IPS-15b (cell line): ENCODE data around the gene SCAF1.

Experiments
- H3K27me3 ChIP-seq: one replicate; pipeline ENCODE4 v1.6.1; 2013; ENCODE audit warnings: low read length; ENCODE audit not compliant: control insufficient read depth, insufficient read depth
- H3K36me3 ChIP-seq: one replicate; pipeline ENCODE4 v1.6.1; 2013; ENCODE audit warnings: low read length; ENCODE audit not compliant: control insufficient read depth, insufficient read depth
- H3K4me1 ChIP-seq: one replicate; pipeline ENCODE4 v1.6.1; 2013; ENCODE audit warnings: mild to moderate bottlenecking, low read length; ENCODE audit not compliant: control insufficient read depth, insufficient read depth
- H3K4me3 ChIP-seq: one replicate; pipeline ENCODE4 v1.5.1; 2013; ENCODE audit warnings: low read depth, low read length
- H3K9ac ChIP-seq: one replicate; pipeline ENCODE4 v1.6.1; 2013; ENCODE audit warnings: low read depth, mild to moderate bottlenecking, low read length
- H3K9me3 ChIP-seq: one replicate; pipeline ENCODE4 v1.6.1; 2013; ENCODE audit warnings: mild to moderate bottlenecking, low read length; ENCODE audit not compliant: control insufficient read depth, insufficient read depth

SCAF1 gene

DNA sequence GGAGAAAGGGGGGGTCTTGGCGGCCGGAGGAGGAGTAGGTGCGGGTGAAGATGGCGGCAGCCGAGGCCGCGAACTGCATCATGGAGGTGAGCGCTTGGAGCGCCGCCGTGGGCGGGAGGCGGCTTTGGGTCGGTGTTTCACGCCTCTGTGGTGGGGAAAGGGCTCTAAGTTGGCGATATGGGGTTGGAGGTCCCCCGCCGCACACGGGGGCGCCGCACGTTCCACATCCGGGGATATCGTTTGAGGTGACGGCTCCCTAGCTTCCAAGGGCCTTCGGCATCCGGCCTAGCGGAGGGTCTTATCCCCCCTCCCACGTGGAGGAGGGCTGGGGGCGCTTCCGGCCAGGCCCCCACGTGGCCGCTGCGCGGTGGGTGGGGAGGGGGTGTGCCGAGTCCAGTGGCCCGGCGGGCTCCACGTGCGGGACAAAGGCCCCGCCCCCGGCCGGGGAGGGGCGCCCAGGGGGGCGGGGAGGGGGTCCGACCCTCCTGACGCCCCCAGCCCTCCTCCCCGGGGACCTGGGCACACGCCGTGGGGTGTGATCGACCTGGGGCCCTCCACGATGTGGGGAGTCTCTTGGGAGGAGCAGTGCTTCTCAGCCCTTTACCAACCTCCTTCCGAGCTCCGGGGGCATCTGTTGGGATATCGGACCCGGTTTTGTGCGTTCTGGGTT, 35.4 kb downstream of the SCAF1 start, which contains the start of gene PRMT1:
PRMT1 (plus strand) TSS at position 41 of the 670 bp plus-strand sequence; CDS start at position 51, 10 bp downstream.
- Histone ChIP-seq H3K4me3 (peak within 1 kb of the TSS; percentile 98), H3K27me3 (no peaks in the 10 kb centered on the region), H3K9me3 (no peaks in the 10 kb centered on the region), H3K36me3 (peaks cover 21% of the 10 kb centered on the region), H3K4me1 (peaks cover 7% of the 10 kb centered on the region), H3K9ac (peak within 1 kb of the TSS; percentile 100)

DNA sequence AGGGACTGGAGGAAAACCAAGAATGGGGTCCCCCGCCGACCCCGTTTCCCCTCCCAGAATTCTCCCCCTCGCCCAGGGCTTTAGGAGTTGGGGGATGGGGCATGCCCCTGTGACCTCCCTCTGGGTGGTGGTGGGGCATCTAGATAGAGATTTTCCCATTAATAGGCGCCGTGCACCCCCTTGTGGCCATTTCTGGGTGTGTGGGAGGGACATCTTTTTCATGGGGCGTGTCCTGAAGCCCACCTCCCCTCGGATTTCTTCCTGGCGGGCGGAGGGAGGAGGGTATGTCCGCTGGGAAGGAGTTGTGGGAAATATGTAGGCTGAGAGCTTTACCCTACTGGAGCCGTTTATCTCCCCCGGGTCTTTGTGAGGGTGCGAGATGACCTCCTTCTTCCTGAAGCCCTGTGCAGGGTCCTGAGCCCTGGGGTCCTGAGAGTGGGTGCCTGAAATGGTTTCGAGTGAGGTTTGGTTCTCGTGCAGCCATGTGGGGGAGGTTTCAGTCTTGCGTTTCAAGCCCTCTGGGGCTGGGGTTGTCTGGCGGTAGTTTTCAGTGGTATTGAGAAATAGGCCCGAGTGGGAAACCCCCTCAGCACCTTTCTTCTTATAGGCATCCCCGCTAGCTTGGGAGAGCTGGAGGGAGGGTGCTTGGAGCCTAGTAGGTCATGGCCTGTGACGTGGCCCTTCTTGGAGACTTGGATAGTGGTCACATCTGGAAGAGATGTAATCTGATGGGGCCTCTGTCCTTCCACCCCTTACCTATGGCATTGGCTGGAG, 36.1 kb downstream of the SCAF1 start:
- H3K4me1 ChIP-seq: peaks cover 7% of the 10 kb centered on the region
- H3K9ac ChIP-seq: peak overlapping the region; percentile 100
- peak overlapping the region; percentile 98 for H3K4me3 ChIP-seq
- H3K9me3 ChIP-seq: no peaks in the 10 kb centered on the region
- H3K36me3 ChIP-seq: peaks cover 26% of the 10 kb centered on the region
- no peaks in the 10 kb centered on the region for H3K27me3 ChIP-seq

DNA sequence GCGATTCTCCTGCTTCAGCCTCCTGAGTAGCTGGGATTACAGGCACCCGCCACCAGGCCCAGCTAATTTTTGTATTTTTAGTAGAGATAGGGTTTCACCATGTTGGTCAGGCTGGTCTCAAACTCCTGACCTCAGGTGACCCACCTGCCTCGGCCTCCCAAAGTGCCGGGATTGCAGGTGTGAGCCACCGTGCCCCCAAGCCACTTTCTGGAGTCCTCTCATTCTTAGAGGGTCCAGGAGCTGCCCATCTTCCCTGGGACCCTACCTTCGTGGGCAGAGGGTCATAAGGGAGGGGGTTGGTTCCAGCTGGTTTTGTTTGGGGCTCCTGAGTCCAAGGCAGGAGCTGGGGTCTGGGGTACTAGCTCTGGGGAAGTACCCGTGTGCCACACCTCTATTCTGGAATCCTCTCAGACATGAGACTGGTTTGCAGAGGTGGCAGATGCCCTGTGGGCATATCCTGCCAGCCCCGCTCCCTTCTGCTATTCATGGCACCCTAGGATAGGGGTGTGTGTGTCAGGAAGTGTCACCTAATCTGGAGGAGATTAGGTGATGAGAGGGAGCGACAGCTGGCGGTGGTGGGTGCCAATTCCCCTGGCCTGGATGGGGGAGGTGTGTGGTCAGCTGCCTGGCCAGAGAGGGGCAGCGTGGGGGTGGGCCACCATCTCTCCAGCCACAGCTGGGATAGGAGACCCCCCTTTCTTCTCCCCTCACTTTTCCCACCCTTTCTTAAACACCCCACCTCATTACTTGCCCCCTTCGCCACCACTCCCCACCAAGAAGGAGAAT, 37.2 kb downstream of the SCAF1 start:
- H3K27me3 ChIP-seq: no peaks in the 10 kb centered on the region
- H3K4me1 ChIP-seq: peaks cover 7% of the 10 kb centered on the region
- no peaks in the 10 kb centered on the region for H3K9me3 ChIP-seq
- H3K36me3 ChIP-seq: peaks cover 30% of the 10 kb centered on the region
- no peak overlapping the region for H3K9ac ChIP-seq
- no peak overlapping the region for H3K4me3 ChIP-seq

DNA sequence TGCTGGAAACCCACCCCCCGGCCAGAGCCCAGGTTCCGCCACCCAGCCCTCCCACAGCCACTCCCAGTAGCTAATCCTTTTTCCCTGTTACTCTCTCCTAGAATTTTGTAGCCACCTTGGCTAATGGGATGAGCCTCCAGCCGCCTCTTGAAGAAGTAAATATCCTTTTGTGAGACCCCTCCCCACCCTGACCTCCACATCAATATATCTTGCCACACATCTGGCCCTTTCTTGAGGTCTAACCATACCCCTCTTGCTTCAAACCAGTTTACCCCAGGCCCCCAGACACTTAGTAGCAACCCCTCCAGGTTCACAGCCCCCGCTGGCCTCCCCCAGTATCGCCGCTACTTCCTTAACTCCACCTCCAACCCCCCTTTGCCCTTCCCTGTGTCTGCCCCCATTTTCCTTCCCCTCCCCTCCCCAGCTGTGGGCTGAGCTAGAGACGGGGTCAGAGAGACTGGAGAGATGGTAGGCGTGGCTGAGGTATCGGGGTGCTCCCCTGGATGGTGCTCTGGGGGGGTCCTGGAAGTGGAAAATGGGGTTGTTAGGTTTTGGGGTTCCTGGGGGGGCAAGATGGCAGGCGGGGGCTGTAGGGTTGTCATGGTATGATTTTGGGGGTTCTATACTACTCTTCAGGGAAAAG, 37.9 kb downstream of the SCAF1 start:
- Histone ChIP-seq H3K4me1 (peaks cover 7% of the 10 kb centered on the region), H3K4me3 (peak overlapping the region; percentile 16), H3K9ac (no peak overlapping the region), H3K36me3 (peaks cover 34% of the 10 kb centered on the region), H3K27me3 (no peaks in the 10 kb centered on the region), H3K9me3 (no peaks in the 10 kb centered on the region)

- H3K9me3 ChIP-seq: no peaks in the 10 kb centered on the region
- no peak overlapping the region for H3K9ac ChIP-seq
- H3K36me3 ChIP-seq: peaks cover 42% of the 10 kb centered on the region
- peak overlapping the region; percentile 16 for H3K4me3 ChIP-seq
- no peaks in the 10 kb centered on the region for H3K27me3 ChIP-seq
- peaks cover 7% of the 10 kb centered on the region for H3K4me1 ChIP-seq
These were observed 38.7 kb downstream of the SCAF1 start for GRCh38 chr19:49680421-49681351.

DNA sequence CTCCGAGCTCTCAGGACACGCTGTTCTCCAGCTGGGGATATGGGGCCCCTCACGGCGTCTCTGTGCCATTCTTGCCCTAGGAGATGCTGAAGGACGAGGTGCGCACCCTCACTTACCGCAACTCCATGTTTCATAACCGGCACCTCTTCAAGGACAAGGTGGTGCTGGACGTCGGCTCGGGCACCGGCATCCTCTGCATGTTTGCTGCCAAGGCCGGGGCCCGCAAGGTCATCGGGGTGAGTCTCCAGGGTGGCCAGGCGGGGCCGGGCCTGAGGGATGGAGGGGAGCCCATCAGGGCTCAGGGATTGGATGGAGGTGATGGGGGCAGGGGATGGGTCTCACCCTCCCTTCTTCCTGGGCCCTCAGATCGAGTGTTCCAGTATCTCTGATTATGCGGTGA, 39.8 kb downstream of the SCAF1 start:
- H3K9me3 ChIP-seq: no peaks in the 10 kb centered on the region
- H3K4me1 ChIP-seq: peaks cover 7% of the 10 kb centered on the region
- no peaks in the 10 kb centered on the region for H3K27me3 ChIP-seq
- H3K36me3 ChIP-seq: peaks cover 51% of the 10 kb centered on the region
- H3K4me3 ChIP-seq: no peak overlapping the region
- H3K9ac ChIP-seq: no peak overlapping the region

DNA sequence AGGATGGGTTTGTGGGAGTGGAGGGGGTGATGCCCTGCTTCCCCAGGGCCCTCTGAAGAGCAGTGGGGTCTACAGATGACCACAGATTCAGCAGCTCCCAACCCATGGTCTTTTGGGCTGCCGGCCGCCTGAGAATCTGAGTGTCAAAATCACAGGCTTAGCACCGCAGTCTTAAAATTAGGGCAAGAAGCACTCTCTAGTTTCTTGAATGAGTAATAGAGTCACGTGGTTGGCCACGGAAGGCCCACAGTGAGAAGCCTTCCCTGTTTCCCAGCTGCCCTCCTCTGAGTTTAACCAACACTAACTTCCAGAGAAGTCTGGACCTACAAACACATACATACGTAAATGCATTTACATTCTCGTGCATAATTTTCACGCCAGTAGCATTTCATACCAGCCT, 40.3 kb downstream of the SCAF1 start:
- peaks cover 53% of the 10 kb centered on the region for H3K36me3 ChIP-seq
- H3K9ac ChIP-seq: no peak overlapping the region
- H3K27me3 ChIP-seq: no peaks in the 10 kb centered on the region
- peaks cover 7% of the 10 kb centered on the region for H3K4me1 ChIP-seq
- no peak overlapping the region for H3K4me3 ChIP-seq
- no peaks in the 10 kb centered on the region for H3K9me3 ChIP-seq

- H3K36me3 ChIP-seq: peaks cover 59% of the 10 kb centered on the region
- no peaks in the 10 kb centered on the region for H3K27me3 ChIP-seq
- H3K4me1 ChIP-seq: peaks cover 7% of the 10 kb centered on the region
These were observed 41.8 kb downstream of the SCAF1 start for GRCh38 chr19:49683814-49684250.

GRCh38 chr19:49684251-49684982, 42.4 kb downstream of the SCAF1 start:
- no peaks in the 10 kb centered on the region for H3K9me3 ChIP-seq
- no peaks in the 10 kb centered on the region for H3K27me3 ChIP-seq
- H3K36me3 ChIP-seq: peaks cover 59% of the 10 kb centered on the region
- no peak overlapping the region for H3K9ac ChIP-seq
- H3K4me3 ChIP-seq: no peak overlapping the region
- peaks cover 10% of the 10 kb centered on the region for H3K4me1 ChIP-seq

More at GRCh38 chr19:49683814-49684250, 41.8 kb downstream of the SCAF1 start:
- Histone ChIP-seq H3K4me3 (no peak overlapping the region), H3K9ac (no peak overlapping the region), H3K9me3 (no peaks in the 10 kb centered on the region)

DNA sequence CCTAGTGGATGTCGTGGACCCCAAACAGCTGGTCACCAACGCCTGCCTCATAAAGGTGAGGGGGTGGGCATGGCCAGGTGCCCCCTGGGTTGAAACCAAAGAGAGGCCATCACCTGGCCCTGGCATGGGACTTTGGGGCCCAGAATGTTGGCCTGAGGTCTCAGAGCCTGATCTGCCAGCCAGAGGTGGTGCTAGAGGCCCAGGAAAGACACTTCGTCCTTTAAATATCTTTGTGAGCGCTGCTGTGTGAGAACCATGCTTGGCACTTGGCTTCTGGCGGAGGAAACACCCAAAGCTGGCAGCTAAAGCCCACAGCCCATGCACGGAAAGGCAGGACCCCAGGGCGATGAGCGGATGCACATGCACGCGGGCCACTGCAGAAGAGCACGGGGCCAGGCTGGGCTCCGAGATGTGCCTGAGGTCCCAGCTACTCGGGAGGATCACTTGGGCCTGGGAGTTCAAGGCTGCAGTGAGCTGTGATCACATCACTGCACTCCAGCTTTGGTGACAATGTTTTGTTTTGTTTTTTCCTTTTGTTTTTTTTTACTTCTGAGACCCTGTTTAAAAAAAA, 43.1 kb downstream of the SCAF1 start:
- Histone ChIP-seq H3K36me3 (peaks cover 59% of the 10 kb centered on the region), H3K4me1 (peaks cover 9% of the 10 kb centered on the region), H3K4me3 (no peak overlapping the region)

More for the DNA sequence above, 43.1 kb downstream of the SCAF1 start:
- no peaks in the 10 kb centered on the region for H3K9me3 ChIP-seq
- H3K9ac ChIP-seq: no peak overlapping the region
- no peaks in the 10 kb centered on the region for H3K27me3 ChIP-seq
